SKM-1 (cell line): ENCODE results near the gene SLC30A4.

Source experiments
- DNase-seq: peaks from one replicate; lab custom pipeline; 2025; ENCODE audit not compliant: unreplicated experiment; lab: John Stamatoyannopoulos, UW

Gene SLC30A4

DNA sequence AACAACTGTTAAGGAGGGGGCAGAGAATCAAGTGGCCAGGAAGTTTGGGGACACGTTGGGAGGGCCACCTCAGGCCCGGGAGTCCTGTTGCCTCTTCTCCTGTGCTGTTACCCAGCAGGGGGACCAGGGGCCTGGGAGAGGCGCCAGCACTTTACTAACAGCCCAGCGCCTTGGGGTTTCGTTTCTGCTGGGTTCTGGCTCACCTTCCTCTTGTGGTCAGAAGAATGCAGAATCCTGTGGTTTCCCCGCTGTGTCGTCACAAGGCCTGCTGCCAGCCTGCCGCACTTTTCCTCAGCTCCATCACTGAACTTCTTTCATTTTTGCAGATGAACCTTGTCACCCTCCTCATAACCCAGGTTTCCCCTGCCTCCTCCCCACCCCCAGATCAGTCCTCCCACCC, 67.7 kb downstream of the SLC30A4 start:
- peak; percentile 74 for DNase-seq

DNA sequence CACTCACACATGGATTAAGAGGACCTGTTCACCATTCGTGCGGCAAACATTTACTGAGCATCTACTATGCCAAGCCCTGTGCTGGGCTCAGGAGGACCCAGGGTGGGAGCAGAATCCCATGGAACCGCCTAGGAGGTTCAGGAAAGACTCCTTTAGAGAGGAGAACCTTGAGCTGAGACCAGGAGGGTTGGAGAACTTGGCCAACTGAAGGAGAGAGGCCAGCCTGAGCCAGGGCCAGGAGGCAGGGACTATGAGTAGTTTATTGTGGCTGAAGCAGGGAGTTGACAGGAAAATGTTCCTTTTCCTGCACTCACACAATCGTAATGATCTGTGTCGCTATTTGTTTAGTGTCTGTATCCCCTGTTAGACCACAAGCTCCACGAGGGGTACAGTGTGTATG, 71.3 kb downstream of the SLC30A4 start:
- DNase-seq = no peak

DNA sequence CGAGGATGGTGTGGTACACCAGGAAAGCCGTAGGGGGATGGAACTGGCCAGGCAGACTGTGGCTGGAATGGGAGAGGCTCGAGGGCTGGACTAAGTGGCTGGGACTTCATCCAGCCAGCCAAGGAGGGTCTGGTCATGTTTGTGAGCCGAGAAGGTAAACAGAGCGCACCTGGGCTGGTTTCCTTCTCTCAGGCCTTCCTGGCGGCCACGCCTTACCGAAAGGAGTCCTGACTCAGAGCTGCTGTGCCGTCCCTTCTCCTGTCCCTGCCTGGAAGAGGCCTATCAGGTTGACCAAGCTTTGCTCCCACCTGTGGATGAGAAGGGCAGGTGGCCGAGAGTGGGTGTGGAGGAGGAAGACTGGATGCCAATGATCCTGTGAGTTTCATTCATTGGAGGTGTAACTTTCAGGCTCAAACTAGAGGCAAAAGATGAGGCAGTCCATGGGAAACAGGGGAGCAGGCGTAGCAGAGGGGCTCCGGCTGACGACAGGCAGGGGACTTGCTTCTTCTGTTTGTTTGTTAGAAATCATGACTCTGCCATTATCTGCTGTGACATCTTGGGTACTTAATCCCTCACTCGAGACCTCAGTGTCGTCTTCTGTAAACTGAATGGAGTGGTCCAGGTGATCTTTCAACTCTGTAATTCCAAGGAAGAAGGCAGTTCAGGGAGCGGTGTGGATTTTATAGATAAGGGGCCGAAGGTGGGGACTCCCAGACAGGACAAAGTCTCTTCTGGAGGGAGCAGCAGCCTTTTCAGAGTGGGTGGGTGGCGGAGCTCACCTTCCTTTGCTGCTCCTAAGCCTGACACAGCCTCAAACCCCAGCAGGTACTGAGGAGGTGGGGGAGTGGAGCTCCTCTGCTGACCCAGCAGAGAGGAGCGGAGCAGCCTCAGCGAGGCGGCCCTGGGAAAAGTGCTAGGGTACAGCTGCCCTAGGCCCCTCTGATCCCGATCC, 72.4 kb downstream of the SLC30A4 start:
- DNase-seq = no peak

DNA sequence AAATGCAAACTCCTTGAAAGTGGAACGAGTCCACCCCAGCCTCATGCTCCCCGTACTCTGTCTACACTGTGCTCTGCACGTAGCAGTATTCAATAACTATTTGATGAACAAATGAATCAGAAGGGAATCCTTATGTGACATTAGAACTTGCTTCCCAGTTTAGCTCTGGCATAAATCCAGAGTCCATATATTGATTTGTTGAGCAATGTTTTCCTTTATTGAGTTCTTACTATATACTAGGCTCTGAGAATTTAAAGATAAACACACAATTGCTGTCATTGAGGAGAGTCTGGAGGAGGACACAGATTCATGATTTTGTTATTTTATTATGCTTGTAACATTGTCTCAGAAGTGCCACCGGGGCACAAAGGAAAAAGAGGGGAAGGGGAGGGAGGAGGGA, 73.2 kb downstream of the SLC30A4 start:
- DNase-seq = no peak

DNA sequence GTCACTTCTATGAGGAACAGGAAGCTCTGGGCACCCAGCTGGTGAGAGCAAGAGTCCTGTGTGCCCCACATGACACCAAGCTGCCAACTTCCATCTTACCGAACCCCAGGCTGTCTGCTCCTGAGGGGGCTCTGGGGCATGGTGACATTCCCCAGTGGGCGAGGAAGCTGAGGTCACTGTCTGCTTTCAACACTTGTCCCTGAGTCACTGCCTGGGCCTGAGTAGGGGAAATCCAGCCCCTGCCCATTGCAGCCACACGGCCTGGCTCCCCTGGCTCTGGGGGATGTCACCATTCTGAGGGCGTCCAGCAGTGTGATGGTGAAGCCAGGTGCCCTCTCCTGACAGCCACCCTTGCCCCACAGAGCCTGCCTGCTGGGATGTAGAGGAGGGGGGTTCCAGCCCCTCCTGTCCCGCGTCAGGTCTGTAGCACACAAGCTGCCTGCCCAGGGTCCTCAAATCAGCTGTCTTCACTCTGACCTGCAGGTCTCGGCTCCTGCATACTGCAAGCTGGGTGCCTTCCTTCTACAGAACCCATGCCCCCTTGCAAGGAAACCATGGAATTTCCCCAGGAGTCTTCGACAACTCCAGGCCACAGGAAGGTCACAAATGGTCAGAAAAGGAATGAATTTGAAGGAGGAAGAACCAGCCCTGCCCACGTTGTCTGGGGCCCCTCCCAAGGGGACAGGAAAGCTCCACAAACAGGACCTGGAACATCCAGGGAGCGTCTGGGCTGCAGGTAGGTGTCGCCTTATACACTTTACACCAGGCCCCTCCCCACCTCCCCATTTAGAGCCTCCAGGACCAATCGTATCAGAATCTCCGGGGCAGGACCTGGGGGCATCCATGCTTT, 74.3 kb downstream of the SLC30A4 start:
- peak; percentile 11 for DNase-seq

DNA sequence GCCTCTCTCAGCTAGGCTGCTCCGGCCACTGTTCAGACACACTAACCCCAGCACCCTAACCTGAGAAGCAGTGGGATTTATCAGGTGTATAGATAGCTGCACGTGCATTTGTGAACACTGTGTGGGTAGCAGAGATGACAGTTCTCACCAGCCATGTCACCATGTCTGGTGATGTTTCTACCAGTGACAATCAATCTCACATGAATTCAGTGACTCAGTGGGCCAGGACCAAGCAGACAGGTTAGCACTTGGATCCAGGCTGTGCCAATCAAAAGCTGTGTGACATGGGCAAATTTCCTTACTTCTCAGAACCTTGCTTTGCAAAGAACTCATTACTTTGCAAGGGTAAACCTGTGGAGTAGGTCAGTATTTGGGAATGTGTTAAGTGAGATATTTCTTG, 78.9 kb downstream of the SLC30A4 start:
- no peak for DNase-seq

DNA sequence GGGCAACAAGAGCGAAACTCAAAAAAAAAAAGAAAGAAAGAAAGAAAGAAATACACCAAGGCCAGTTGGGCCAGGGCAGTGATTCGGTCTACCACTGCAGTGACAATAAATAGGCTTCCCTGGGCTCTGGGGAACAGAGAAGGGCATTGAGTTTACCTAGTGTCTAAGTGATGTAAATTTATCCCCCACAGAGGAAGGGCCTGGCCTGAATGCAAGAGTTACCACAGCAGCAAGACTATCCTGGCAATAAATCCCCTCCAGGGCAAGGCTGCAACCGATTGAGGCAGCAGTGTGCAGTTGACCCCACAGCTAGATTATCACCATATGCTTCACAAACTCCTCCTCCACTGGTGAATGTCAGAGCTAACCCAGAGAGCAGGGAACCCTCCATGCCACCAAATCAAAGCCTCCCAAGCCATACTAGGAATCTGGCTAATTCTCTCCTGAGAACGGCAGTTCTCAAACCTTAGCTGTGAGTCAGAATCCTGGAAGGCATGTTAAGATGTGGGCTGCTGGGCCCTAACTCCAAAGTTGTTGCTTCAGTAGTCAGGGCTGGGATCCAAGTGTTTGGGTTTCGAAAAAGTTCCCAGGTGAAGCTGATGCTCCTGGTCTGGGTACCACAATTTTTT, 79.9 kb downstream of the SLC30A4 start:
- no peak for DNase-seq

DNA sequence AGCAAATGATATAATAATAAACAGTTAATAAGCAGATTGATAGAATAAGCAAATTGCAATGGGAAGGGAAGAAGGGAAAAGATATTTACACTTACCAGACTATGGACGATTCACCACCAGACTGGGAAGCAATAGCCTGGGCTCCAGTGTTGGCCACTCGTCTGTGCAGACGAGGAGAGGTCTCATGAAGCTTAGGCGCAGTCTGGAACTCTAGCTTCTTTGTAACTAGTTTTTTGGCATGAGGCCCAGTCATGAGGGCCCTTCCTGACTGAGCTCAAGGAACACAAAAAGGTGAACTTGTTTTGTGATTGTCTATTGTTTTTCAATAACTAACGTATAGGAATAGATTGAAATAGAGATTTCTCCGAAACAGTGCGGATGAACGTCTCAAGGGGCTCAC, 80.9 kb downstream of the SLC30A4 start:
- DNase-seq = no peak

DNA sequence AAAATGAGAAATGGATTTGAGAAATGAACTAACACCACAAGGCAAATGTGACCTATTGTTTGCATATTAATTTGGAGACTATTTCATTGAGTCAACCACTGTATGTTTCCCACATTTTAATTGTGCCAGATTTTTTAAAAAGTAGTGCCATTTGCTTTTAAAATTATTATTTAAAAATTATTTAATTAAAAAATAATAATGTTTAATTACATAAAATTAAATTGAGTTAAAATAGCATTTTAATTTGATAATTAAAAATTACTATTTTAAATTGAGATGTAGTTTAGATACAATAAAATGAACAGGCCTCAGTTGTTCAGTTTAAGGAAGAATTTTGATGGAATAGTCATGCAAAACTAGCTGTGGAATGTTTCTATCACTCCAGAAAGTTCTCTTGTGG, 81.5 kb downstream of the SLC30A4 start:
- DNase-seq = no peak

DNA sequence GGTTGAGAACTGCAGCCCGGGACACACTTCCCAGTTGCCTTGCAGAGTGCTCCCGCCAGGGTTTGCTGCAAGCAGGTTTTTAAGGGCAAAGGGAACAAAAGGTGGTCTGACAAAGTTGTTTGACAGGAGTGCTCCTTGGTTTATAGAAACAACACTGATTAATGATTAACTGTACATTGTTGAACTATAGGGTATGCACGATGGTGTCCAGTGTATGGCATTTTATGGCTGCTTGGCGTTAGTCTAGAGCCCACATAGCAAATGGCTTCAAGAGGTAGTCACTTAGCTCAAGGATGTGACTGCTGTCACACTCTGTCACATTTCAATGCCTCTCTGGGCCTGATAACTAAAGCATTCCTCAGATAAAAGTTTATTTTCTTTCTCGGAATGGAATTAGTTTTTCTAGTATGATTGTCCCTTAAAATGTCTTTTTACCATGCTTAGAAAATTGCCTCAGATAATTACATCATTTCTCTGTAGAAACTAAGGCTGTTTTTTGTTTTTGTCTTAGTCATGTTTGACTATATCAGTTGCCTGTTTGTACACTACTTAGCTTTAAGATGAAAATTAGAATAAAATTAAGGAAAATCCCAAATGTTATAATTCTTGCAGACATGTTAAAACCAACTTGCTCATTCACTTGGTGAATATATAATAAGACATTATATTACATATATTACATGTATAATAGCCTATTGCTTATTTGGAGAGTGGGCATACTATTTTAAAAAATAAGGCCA, 82.9 kb downstream of the SLC30A4 start:
- no peak for DNase-seq

DNA sequence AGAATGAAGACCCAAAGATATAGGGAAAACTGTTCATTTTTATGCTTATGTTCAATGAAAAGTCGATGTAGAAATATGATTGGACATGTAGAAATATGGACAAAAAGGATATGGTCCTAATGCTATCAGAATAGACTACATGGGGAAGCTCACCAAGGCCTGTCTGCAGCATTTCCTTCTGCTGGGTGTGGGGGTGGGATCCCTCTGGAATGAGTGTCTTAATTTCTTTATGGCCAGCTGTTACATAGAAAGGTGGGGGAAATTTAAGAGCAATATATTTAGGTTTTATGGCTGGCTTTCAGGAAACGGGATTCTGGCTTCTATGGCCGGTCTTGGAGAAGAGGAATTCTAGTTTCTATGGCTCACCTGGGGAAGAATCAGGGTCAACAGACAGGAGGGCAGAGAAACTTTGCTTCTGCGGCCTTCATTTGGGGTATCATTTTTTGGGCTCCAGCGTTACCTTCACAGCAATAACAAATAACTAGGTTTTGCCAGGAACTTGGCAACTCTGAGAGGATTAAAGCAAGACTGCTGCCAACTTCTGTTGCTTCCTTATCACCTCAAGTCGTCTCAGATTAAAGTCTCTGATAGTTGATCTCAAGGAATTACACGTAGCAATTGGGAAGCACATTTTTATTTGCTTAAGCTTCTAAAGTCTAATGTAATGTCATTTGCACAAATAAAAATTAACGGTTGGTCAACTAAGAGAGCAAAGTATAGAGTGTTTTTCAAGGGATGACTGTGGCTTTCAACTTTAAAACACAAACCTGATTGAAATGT, 87.2 kb downstream of the SLC30A4 start:
- DNase-seq = no peak

DNA sequence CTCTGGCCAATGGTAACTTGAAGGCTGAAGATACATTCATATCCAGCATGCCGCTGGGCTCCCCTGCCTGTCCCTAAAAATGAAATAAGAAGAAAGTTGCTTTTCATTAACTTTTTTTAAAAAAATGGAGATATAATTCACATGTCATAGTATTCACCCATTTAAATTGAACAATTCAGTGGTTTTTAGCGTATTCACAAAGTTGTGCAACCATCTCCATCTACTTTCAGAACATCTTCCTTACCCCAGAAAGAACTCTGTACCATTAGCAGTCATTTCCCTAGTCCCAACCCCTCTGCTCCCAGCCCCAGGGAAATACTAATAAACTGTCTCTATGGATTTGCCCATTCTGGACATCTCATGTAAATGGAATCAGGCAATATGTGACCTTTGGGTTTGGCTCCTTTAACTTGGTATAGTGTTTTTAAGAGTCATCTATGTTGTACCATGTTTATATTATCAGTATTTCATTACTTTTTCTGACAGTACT, 88.4 kb downstream of the SLC30A4 start:
- DNase-seq = no peak

DNA sequence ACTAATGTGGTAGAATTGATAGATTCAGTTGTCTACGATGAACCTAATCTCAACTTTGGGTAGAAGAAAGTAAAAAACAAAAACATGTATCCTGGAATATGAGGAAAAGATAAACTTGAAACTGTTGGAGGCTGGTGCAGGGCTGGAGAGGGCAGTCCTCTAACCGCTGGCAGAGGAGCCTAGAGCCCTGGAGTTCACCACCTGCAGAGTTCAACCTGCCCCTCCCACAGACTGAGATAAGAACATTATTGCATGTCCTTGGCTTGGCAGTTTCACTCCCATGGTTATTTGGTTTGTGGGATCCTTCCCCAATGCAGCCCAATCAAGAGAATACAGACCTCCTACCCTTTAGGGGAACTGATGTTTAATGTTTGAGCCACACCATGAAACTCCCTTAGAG, 91.0 kb downstream of the SLC30A4 start:
- no peak for DNase-seq

DNA sequence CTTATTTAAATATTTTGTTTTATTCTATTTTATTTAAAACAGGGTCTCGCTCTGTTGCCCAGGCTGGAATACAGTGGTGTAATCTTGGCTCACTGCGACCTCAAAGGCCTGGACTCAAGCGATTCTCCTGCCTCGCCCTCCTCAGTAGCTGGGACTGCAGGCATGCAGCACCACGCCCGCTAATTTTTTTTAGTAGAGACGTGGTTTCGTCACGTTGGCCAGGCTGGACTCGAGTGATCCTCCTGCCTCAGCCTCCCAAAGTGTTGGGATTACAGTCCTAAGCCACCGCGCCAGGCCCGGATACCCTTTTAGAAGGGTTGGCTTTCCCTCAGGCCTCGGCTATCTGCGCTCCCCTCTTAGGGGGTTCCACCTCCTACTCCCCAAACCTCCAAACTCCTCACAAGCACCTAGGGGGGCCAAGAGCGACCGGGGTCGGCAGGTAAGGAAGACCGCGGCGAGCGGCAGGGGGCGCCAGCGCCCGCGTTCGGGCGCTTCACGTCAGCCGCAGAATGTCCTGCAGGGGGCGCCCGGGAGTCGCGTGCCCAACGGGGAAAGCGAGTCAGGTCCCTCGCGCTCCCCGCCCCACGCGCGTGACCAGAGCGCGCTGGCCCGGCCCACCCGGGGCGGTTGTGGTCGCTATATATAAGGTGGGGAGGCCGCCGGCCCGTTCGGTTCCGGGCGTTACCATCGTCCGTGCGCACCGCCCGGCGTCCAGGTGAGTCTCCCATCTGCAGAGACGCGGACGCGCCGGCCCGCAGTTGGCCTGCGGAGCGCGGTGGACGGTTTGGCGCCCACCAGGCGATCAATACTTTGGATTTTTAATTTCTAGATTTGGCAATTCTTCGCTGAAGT, 92.4 kb downstream of the SLC30A4 start:
- no peak for DNase-seq
